Activated naive CD8-positive, alpha-beta T cell treated with anti-CD3 and anti-CD28 coated beads, Interleukin-2, amount 50 U/mL, for 16 hours (primary cell): ENCODE results near the gene SERGEF.

Experiments
- DNase-seq: peaks from one replicate; pipeline ENCODE4 v3.0.0-alpha.2; 2020; ENCODE audit warnings: low read depth, low spot score

The SERGEF gene

DNA sequence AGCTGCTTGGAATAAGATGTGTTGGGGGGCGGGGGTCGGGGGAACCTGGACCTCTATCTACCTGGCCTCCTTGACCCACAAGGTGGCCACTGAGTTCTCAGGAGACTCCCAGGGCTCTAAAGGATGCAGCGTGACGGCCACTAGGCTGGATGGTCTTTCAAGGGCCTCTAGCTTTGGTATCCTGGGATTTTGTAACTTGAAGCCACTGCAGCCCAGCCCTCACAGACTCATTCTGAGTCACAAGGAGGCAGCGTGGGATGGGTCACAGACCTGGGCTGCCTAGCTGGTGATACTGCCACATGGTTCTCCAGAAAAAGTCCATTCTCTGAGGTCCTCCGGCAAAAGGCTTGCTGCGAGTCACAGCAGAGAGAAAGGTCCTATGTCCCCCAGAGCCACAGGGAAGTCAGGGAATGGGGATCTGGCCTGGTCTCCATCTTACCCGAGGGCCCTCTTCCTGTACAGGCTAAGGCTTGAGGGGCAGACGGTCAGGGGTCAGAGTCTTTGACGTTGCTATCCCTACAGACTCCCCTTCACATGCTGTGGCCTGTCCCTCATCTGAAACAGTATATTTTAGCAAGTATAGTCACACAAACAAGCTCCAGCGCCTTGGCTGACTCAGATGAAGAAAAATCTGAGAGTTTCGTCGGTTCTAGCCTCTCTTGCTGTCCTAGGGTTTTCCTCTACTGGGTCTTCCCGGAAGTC lies 225.9 kb downstream of the SERGEF start:
- DNase-seq = no peak

DNA sequence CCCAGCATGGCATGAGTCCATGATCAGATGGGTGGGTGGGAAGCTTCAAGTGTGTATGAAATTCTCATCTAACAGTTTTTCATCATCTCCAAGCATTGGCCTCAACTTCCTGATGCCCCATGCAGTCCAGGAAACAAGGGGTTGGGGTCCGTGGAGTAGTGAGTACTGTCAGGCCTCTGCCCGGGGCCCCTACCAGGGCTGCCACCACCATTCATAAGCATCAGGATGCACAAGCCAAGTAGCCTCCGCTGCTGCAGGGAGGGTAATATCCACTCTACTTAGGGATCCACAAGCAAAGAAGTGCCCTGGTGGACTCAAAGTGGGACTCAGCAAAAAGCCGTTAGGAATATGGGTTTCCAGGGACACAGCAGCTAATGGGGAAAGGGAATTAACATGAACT lies 229.0 kb downstream of the SERGEF start:
- no peak for DNase-seq

GRCh38 chr11:17782603-17783337 lies 230.1 kb downstream of the SERGEF start:
- DNase-seq = no peak

DNA sequence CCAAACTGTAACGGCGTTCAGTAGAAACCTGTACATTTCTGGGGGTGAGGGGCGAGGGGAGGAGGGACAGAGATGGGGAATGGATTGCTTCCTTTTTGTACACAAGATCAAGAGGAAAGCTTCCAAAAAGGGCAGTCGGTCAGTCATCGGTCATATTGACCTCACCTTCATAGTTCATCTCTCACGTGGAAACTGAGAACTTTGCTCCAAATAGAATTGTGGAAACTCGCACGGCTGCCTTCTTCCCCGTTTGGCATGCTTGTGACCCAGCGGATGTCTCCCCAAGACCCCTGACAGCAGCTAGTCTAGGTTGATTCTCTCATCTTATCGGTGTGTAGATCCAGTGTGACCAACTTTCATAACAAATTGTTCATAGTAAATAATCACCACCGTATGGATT lies 230.7 kb downstream of the SERGEF start:
- no peak for DNase-seq

DNA sequence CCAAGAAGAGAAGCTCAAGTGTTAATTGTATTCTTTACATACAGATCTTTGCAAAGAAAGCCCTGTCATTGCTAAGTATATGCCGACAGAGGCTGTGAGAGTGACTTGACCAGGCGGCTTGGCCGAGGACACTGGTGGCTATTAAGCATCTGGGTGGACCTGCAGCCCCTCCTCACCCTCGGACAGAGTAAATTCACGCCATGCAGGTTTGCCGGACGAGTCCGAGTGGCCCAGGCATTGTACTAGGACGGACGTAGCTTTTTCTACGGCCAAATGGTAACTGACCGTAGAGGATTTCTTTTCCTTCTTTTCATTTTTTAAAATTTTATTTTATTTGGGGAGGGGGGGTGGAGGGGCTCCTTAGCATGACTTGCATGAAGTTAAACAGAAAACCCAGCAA lies 231.2 kb downstream of the SERGEF start:
- no peak for DNase-seq

- DNase-seq = no peak
These were observed 231.6 kb downstream of the SERGEF start for GRCh38 chr11:17781221-17781620.

GRCh38 chr11:17780668-17781067 lies 232.2 kb downstream of the SERGEF start:
- no peak for DNase-seq

DNA sequence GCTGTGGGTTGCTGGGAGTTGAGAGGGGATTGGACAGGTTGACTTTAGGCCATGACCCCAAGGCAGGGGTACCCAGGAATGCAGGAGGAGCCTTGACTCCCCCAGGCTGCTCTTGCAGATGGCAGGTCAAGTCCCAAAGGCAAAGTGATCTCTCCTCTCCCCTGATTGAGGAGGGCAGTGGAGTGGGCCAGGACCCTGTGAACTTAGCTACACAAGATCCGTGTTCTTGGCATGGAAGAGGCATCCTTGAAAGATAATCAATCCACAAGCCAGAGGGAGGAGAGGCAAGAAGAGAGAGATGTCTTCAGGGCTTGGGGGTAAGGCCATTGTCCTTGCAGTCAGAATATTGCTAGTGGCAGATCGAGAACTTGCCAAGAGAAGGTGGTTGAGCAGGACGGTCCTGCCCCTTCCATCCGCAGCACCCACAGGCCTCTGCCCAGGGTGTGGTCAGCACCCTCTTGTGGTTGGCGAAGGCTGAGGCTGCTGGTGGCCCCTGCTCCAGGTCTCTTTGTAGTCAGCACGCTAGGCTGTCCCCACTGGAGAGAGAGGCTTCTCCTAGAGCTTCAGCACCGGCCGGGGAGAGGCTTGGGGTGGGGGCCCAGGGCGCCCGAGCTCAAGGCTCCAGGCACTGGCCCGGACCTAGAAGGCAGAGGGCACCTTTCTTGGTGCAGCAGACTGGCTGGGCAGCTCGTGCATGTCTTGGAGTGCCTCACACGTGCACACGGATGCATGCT lies 232.8 kb downstream of the SERGEF start:
- no peak for DNase-seq

GRCh38 chr11:17778956-17779860 lies 233.6 kb downstream of the SERGEF start:
- no peak for DNase-seq

DNA sequence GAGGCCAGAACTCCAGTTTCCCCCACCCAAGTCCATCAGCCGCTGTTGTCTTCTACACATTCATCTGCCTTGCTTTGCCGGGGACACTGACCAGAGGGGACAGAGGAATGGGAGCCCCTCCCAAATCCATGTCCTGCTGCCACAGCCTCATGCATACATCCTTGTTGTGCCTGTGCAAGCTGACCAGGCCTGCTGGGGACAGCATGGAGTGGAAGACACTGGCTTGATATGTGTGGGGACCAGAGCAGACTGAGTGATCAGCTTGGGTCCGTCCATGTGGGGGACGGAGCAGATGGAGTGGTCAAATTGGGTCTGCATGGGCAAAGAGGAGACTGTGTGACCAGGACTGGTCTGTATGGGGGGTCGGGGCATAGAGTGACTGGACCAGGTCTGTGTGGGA lies 234.5 kb downstream of the SERGEF start:
- no peak for DNase-seq

DNA sequence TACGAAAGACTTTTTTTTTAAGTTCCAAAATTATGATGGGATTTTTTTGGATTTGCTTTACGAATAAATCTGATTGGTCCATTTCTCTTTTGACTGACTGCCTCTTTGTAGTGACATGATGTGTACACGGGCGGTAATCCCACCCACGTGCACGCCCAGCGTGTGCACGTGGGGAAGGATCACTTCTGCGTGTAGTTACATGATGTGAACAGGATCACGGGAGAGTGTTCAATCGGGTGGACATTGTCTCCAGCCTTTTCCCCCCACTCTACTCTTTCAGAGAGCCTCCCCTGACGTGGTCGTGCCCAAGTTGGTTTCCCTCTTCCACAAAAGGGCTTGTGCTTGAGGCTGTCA lies 235.1 kb downstream of the SERGEF start:
- DNase-seq = no peak

DNA sequence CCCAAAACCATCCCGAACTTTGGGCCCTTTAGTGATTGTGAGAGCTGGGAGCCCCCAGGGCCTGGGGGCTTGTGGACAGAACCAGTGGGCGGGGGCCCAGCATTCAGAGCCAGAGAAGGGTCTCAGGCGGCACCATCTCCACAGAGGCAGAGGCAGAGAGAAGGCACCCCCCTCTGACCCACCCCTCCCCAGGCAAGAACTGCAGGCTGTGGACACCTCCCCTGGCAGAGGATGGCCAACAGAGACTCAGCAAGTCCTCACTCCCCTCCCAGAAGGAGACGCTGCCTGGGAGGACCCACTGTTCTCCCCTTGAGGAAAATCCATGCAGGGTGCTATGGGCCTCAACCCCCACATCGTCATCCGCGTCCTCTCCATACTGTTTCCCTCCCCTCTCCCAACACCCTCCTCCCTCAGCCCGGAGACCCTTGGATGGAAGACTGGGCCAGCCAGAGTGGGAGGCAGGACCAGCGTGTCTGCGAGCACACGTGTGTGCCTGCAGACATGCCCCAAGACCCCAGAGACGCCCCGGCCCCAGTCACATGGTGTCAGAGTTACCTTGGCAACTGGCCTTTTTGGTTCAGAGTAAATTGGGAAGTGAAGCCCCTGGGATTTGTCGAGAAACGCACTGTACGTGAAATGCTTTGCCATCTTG lies 235.6 kb downstream of the SERGEF start:
- no peak for DNase-seq

- DNase-seq = no peak
These were observed 236.5 kb downstream of the SERGEF start for GRCh38 chr11:17776212-17776875.

GRCh38 chr11:17775507-17776211 lies 237.2 kb downstream of the SERGEF start:
- no peak for DNase-seq

DNA sequence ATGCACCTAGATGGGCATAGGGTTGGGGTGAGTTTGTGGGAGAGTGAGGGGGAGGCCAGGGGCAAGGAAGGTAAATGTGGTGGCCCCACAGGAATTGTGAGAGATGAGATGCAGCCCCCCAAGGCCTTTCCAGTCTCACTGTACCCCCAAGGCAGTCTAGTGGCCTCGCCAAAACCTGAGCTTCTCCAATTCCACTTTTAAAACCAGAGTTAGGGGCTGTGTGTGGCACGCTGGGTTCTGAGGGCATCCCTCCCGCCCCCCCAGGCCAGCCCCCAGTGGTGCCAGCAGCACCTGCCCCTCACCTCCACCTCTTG lies 237.9 kb downstream of the SERGEF start:
- DNase-seq = no peak

DNA sequence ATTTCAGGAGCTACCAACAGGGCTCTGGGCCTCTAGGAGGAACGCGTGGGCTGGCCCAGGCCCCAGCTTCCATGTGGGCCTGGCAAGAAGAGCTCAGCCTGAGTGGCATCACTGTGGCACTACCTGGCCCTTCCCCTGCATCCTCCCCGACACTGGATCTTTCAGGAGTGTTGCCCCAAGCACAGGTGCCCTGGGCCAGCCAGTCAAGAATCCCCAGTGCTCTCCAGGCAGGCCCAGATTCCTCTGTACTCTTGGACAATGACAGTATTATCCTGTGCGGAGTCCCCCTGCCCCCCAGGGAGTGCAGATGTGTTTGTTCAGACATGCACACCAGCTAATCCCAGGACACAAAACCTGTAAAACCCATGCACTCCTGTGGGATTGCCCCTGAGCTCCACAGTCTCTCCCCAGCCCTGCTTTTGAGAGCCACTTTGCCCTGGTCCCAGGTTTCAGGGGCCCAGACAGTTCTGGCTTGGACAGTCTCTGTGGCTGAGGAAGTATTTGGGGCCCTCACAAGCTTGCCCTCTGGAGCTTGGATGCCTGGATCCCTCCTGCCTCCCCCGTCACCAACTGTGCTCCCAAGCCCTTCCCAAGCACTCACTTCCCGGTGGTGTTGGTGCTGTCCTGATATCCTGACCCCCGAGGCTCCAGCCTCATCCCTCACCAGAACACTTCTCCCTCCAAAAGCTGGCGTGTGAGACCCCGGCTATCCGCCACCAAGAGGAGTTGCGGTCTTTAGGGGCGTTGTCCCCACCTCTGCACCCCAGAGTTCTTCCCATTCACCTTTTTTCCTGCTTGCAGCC lies 238.4 kb downstream of the SERGEF start:
- DNase-seq = no peak

GRCh38 chr11:17773674-17774073 lies 239.2 kb downstream of the SERGEF start:
- no peak for DNase-seq

- no peak for DNase-seq
These were observed 239.9 kb downstream of the SERGEF start for GRCh38 chr11:17772704-17773600.
